WTC11 (cell line): ENCODE measurements around the gene F5.

Experiments used
- ATF6 ChIP-seq: sonication (generic); formaldehyde crosslinking; IDR thresholded peaks from 2 replicates; pipeline ENCODE4 v1.8.1; 2023; ENCODE audit warnings: mild to moderate bottlenecking, missing genetic modification reagents
- CREB1 ChIP-seq: sonication (generic); formaldehyde crosslinking; IDR thresholded peaks from 2 replicates; pipeline ENCODE4 v1.8.0; 2023; ENCODE audit warnings: mild to moderate bottlenecking, missing genetic modification reagents
- CTCF ChIP-seq: fragments of 200-600 bp; IDR thresholded peaks from 2 replicates; pipeline ENCODE4 v1.8.0; 2022; ENCODE audit warnings: antibody characterized with exemption
- ESRRA ChIP-seq: sonication (generic); formaldehyde crosslinking; IDR thresholded peaks from 2 replicates; pipeline ENCODE4 v1.8.1; 2022; ENCODE audit warnings: mild to moderate bottlenecking, missing genetic modification reagents, borderline replicate concordance
- TEAD4 ChIP-seq: sonication (generic); formaldehyde crosslinking; IDR thresholded peaks from 2 replicates; pipeline ENCODE4 v1.8.0; 2022; ENCODE audit warnings: mild to moderate bottlenecking, missing genetic modification reagents
- USF2 ChIP-seq: sonication (generic); formaldehyde crosslinking; IDR thresholded peaks from 2 replicates; pipeline ENCODE4 v1.8.1; 2023; ENCODE audit warnings: mild to moderate bottlenecking, missing genetic modification reagents, moderate library complexity
- ZSCAN18 ChIP-seq: fragments of 250-450 bp; sonication (Bioruptor Pico); IDR thresholded peaks from 2 replicates; pipeline ENCODE4 v2.1.2; 2022; ENCODE audit warnings: mild to moderate bottlenecking, moderate library complexity

- TF ChIP-seq ESRRA (CRISPR knock-in tag), result no peak
- TF ChIP-seq CTCF, result no peak
- TF ChIP-seq USF2 (CRISPR knock-in tag), result no peak
- TF ChIP-seq CREB1 (CRISPR knock-in tag), result no peak
- TF ChIP-seq TEAD4 (CRISPR knock-in tag), result no peak
- TF ChIP-seq ATF6 (CRISPR knock-in tag), result no peak
- no peak for TF ChIP-seq ZSCAN18 (CRISPR knock-in tag)
Observed at GRCh38 chr1:169604781-169605560, 18.7 kb upstream of the F5 start.
